H1 (cell line): Measurements from ENCODE around the gene LOXHD1. TPM values are rescaled to one million over a fixed set of nuclear protein-coding genes. Genes with fewer than 3 reads are reported as not detected.

Experiments
- CTCF ChIP-seq, 3 experiments: IDR thresholded peaks; 1 replicate in 2 of 3; 2 replicates in 1 of 3; pipeline versions ENCODE4 v1.5.1 to v1.6.1; 2011; ENCODE audit warnings: low read length in 3 of 3, mild to moderate bottlenecking in 3 of 3, inconsistent platforms in 2 of 3, low read depth in 1 of 3, moderate library complexity in 1 of 3; ENCODE audit not compliant: insufficient read depth in 1 of 3; ENCODE audit errors: control extremely low read depth in 1 of 3
- FOSL1 ChIP-seq: IDR thresholded peaks from 2 replicates; pipeline ENCODE4 v1.6.1; 2011; ENCODE audit warnings: mild to moderate bottlenecking, low read depth, low read length, moderate library complexity; ENCODE audit not compliant: insufficient read depth
- TCF12 ChIP-seq: IDR thresholded peaks from 2 replicates; pipeline ENCODE4 v1.6.1; 2011; ENCODE audit warnings: low read depth, mild to moderate bottlenecking, low read length
- polyA plus RNA-seq, 7 experiments: library from polyadenylated mRNA; depleted of rRNA in 3 of 7; stranded (reverse) in 5 of 7; unstranded in 2 of 7; fragments of >200 nt in 5 of 7; fragments of 200-250 nt in 2 of 7; gene quantifications; 1 replicate in 5 of 7; 2 replicates in 1 of 7; 4 replicates in 1 of 7; pipeline versions ENCODE4 v1.2.1 to v1.2.3, GENCODE V29; 2011 to 2013; ENCODE audit warnings: missing spikeins in 2 of 7, mixed read lengths in 2 of 7
- total RNA-seq: library from RNA; stranded (reverse); fragmentation: NEBNext Ultra II Directional; extraction: Animal tissue kit (Norgen Biotek cat#: 25700); gene quantifications from 2 replicates; pipeline ENCODE4 v1.2.1, GENCODE V29; 2021

The LOXHD1 gene
- total and polyA plus RNA-seq, 2 of the 8 experiments (the other 6 are each of a cell fraction or from before 2014, with no cell fraction given), result 0.02 TPM; not detected in 1

GRCh38 chr18:46462523-46462922 lies 194.5 kb downstream of the LOXHD1 start (continued):
- TF ChIP-seq CTCF (IDR thresholded peaks at IDR 0.05; ENCODE audit: control extremely low read depth in 1 of 3, insufficient read depth in 1 of 3, low read depth in 1 of 3, low read length in 3 of 3) (no peak), FOSL1 (no peak), TCF12 (no peak)
